Stimulated activated CD8-positive, alpha-beta memory T cell treated with anti-CD3 and anti-CD28 coated beads, Interleukin-12 subunit alpha, Interleukin-12 subunit beta, amount 100 ng/mL, for 24 hours (primary cell): Measurements from ENCODE around the gene BIRC7.
"Not testable (repeated sequence)": the region's sequence is repeated elsewhere in the genome, so short reads cannot be mapped to it uniquely, and the experiment has no call there.

Experiments used
- DNase-seq: peaks from one replicate; pipeline ENCODE4 v3.0.0-alpha.2; 2020; ENCODE audit errors: extremely low read depth

BIRC7 gene

DNA sequence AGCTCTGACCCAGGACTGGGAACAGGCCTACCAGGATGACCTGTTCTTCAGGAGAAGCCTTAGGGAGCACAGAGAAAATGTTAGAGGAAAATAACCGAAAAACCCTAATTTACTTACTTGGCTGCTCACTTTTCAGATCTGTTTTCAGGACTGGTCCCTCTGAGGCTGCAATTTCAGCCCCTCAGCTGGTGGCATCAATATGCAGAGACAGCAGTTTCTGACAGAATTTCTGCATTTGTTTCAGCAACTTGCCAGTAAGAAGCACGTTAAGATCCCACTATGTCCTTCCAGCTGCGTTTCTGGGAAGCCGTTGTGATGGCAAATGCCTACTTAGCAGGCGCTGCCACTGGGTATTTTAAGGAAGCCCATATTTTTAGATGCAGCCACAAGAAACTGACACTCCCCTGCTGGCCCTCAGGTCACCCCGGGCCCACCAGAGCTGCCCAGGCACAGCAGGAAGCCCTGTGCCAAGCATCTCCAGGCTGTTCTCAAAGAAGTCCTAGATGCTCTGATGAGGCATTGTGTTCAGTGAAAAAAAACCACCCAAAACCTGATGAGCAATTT, 27.3 kb upstream of the BIRC7 start:
- DNase-seq: no peak

DNA sequence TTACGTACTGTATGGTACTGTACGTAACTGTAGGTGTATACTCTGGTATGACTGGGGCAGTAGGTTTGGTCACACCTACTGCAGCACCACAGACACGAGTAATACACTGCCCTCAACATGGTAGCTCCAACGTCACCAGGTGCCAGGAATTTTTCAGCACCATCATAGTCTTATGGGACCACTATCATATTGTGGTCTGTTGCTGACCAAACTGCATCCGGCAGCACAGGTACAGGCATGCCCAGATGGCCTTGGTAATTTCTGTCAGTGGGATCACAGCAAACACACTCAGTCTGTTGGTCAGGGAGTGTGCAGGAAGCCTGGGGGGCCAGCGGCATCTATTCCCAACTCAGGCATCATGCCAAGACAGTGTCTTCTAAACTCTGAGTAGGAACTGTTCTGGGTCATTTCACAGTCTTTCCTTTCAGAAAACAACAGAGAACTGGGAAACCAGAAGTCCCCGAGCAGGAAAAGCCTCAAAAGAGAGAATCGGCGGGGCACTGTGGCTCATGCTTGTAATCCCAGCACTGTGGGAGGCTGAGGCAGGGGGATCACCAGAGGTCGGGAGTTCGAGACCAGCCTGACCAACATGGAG, 25.6 kb upstream of the BIRC7 start:
- no peak for DNase-seq

DNA sequence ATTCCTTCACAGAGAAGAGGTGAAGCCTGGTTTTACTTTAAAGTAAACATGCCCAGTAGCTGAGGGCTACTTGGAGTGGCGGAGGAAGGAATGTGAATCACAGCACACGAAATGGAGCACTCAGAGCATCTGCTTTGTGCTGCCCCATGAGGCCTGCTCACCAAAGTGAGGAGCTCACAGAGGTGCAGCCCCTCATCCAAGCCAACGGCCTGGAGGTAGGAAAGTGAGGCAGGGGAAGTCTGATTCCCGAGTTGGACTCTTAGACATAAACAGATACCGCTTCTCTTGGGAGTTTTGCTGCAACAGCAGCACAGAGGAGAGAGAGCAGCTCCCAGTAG, 23.3 kb upstream of the BIRC7 start:
- no peak for DNase-seq

DNA sequence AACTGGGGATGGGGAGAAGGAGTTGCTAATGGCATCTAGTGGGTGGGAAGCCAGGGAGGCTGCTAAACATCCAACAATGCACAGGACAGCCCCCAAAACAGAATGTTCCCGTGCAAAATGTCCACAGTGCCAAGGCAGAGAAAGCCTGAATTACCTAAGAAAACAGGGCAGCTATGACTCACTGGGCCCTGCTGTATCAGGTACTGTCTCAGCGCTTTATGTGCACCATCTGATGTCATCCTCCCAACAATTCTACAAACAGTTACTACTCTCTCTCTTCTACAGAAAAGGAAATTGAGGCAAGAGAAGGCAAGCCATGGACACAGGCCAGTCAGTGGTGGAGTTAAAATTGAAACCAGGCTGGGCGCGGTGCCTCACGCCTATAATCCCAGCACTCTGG, 22.9 kb upstream of the BIRC7 start:
- no peak for DNase-seq

DNA sequence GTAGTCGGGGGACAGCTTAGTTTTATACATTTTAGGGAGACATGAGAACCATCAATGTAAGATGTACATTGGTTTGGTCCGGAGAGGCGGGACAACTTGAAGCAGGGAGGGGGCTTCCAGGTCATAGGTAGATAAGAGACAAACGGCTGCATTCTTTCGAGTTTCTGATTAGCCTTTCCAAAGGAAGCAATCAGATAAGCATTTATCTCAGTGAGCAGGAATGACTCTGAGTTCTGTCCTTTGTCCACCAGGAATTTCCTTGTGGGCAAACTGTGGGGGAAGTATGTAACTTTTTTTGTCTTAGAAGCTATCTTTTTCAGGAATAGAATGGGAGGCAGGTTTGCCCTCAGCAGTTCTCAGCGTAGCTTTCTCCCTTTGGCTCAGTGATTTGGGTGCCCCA, 21.2 kb upstream of the BIRC7 start:
- DNase-seq: no peak

DNA sequence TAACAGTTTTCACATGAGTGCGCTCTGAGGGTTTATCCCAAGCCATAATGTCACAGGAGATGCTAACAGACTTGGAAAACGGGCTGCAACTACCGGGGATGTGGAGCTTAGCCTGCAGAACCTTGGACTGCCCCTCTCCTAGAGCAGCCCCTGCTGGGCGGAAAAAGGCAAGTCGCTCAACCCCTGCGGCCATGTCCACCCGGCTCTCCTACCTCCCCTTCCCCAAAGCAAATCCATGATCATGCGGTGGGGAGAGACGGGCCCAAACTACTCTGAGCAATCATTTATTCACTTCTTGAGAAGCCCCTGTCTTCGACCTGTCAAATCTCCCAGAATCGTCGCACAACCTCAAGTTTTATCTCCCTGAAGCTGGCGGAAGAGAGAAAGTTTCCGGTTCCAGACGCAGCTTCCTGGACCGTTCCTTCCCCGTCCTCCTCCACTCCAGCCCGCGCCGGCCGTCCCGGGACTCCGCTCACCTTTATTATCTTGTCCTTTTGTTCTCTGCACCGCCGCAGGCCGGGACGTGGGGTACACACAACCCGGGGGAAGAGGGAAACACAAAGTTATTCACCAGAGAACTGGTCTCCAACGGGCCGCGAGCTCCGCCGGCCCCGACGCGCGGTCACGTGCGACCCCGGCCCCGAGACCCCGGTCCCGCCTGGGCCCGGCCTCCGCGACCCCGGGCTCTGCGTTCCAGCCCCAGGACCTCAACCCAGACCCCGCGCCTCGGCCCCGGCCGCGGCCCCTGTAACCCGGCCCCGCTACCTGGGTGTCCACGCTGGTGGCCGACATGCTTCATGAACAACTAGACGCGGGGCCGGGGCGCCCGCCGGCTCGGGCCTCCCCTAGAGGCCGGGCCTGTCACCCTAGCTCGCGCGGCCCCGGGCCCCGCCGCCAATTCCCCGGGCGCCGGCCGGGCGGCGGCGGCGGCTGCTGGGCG, 20.3 kb upstream of the BIRC7 start:
- no peak for DNase-seq

DNA sequence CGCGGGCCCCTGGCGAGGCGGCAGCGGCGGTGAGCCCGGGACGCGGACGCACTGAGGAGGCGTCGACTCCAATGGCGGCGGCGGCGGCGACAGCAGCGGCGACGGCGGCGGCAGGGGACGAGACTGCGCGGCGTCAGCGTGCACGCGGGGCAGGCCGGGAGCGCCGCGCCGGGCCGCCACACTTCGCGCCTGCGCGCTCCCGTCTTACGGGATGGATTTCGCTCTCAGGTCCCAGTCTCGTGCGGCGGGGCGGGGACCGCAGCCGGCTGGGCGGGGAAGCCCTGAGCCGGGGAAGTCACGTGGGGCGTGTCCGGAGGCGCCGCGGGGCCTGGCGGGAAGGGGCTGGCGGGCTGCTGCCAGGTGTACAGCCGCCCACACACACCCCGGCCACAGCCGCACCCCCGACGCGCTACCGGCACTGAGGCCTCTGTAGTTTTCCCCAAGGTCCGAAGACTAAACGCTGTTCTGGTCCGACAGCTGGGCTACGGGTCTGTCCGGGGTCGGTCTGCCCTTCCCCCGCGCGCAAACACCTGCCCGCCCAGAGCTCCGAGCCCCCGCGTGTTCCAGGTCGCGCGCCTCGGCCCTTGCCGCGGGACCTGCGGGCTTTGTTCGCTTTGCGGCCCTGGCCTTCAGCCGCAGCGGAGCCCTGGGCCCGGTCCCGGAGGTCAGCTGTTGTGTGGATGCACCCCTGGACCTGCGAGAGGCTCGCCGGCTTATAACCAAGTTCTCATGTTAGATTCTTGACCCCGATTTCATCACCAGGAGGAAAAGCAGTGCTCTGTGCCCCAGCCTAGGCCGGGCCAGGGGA, 19.5 kb upstream of the BIRC7 start, which contains the start of gene YTHDF1:
Gene YTHDF1 (minus strand): TSS at position 91 of the 808 bp plus-strand sequence. CDS start 239 bp downstream, outside the sequence.
- peak; percentile 87 for DNase-seq

DNA sequence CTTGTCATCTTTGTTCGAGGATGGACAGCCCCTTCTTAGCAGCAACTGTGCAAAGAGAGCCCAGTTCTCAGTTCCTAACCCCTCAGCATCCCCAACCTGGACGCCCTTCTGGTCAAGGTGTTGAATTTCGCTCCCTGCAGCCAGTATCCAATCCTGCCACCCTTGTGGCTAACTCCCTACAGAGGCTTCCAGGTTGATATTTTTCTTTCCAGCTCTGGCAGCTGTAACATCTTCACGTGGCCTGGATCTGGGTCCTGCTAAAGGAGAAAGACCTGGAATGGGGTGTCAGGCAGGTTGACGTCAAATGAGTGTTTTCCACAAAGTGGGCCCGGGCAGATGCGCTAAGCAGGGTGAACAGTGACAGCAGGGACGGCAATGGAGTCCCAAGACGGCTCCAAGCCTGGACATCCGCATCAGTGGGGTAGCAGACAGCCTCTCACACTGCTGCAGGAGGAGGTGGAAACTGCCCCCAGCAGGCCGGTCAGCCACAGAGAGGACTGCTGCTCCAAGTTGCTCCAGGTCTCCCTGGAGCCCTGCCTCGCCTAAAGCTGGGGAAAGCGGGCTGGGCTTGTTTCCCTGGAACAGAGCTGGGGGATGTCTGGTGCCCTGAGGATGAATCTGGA, 18.7 kb upstream of the BIRC7 start:
- no peak for DNase-seq

DNA sequence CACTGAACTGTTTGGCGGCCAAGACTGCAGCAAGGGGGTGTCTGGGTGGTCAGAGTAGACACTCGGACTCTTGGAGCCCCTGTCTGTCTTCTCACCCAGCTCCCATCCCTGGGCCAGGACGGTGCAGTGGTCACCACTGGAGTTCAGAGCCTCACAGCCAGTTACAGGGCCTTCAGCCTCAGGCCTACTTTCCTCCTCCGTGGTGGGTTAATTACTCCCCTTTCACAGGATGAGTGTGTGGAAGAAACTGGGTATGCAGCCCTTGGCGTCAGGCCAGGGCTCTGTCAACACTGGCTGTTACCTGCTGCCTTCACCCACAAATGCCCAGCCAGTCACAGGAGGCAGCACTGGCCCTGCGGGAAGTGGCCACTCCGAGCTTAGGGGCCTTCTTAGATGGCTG, 18.0 kb upstream of the BIRC7 start:
- no peak for DNase-seq

DNA sequence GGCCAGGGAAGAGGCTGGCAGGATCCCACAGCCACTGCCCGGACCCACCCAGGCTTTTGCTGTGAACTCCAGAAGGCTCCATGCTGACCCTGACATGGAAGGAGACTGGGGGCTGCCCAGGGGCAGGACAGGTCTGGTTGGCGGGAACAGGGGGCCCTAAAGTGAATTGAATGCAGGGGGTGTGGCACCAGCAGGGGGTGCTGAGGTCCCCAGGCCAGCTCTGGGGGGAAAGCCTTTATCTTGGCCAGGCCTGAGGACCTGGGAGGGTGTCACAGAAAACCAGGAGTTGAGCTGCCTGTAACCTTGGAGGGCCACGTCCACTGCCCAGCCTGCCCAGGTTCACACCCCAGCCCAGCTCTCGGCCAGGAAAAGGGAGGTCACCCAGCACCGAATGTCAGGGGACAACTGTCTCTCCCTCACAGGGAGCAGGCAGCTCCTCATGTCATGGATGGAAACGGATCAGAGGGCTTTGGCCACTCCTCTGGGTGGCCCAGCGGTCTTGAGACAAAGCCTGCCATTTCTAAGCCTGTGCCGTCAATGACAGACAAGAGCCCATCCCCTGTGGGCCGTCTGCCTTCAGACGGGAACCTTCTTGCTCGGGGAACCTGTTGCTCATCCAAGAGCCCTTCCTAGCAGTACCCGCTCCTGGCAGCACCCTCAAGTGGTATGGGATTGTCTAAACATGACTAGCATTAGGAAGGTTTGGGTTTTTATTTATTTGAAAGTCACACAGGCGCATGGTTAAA, 16.8 kb upstream of the BIRC7 start:
- DNase-seq: no peak

DNA sequence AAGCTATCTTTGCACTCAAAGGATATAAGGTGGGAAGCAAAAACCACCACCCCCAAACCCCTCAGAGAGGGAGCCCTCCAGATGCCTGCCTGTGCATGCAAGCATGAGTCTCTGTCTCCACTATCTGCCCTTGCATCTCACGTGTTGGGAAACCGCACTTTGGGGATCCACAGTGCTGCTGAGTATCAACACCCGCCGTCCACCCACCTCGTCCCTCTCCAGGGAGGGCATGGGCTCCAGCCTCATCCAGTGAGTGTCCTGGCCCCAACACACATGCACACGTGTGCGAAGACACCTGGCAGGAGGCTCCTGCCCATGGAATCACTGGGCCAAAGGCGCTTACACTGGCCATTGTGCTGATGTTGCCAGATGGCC, 16.3 kb upstream of the BIRC7 start:
- no peak for DNase-seq

DNA sequence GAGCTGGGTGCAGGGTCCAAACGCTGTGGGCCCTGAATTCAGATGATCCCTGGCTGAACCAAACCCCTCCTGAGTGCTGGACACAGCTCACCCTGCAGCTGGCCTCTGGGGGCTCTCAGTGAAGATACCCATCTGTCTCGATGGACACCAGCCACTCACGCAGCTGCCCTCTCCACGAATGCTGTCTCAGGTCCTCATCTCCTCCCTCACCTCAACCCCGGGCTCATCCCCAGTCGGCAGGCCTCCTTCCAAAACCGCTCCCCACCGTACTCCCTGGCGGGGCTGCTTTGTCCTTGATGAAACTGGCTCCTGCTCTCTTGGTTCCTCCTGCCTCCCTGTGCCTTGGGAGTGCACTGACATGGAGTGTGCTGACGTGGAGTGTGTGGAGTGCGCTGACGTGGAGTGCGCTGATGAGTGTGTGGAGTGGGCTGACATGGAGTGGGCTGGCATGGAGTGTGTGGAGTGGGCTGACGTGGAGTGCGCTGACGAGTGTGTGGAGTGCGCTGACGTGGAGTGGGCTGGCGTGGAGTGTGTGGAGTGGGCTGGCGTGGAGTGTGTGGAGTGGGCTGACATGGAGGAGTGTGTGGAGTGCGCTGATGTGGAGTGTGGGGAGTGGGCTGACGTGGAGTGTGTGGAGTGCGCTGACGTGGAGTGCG, 15.7 kb upstream of the BIRC7 start:
- no peak for DNase-seq

DNA sequence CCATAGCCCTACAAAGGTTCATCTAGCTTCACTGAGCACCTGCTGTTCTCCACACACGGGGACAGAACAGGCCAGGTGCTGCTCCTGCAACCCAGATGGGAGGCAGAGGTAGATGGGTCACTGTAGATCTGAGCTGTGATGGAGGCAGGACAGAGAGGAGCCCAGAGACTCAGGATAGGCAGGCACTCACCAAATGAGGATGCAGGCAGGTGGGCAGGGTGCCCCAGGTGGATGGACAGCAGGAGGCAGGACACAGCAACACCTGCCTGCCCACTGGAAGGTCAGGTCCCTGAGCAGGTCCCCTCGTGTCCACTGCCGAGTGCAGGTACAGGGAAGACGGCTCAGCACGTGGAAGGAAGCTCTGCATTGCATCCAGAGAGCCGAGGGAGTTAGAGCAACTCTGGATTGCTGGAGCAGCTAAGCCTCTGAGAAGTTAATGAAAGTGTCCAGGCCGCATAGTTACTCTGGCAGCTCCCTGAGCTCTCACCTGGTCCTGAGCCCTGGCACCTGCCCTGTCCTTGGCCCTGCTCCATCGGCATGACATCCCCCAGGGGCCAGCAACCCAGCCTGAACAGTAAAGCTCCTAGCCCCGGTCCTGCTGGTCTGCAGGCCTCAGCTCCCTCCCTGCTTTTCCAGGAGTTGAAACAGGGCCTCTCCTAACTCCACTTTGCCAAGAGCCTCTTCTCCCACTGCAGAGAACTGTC, 14.9 kb upstream of the BIRC7 start:
- DNase-seq: no peak

DNA sequence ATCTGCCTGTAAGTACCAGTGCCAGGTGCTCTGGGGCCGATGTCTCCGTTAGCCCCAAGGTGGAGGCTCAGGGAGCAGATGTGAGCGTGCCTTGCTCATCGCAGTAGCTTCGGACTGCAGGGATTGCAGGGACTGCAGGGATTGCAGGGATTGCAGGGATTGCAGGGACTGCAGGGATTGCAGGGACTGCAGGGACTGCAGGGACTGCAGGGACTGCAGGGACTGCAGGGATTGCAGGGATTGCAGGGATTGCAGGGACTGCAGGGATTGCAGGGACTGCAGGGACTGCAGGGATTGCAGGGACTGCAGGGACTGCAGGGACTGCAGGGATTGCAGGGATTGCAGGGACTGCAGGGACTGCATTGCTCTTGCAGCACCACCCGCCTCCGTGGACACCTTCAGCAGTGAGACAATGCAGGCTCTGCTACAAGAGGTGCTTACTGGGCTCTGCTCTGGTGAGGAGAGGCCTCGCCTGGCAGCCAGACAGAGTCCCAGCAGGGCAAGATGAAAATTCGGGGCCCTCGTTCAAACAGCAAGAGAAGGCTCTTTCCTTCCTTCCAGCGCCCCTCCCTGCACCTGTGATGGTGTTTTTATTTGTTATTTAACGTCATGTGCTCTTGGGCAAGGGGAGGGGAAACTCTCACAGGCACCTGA, 14.2 kb upstream of the BIRC7 start:
- not testable (repeated sequence) for DNase-seq

DNA sequence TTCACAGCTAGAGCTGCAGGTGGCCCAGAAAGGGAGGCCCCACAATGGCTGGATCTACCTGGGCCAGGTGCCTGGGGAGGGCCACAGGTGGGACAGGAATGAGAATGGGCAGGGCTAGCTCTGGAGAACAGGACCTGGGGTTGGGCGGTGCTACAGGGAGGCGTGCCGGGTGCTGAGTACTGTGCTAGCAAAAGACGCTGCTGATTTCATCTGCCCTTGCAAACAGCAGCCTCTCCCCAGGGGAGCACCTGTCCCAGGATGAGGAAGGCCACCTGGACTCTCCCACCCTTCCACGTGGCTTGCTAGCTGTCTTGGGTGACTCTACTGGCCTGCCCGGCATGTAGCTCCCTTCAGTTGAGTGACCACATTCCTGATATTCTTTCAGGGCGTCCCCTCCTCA, 13.2 kb upstream of the BIRC7 start:
- no peak for DNase-seq

DNA sequence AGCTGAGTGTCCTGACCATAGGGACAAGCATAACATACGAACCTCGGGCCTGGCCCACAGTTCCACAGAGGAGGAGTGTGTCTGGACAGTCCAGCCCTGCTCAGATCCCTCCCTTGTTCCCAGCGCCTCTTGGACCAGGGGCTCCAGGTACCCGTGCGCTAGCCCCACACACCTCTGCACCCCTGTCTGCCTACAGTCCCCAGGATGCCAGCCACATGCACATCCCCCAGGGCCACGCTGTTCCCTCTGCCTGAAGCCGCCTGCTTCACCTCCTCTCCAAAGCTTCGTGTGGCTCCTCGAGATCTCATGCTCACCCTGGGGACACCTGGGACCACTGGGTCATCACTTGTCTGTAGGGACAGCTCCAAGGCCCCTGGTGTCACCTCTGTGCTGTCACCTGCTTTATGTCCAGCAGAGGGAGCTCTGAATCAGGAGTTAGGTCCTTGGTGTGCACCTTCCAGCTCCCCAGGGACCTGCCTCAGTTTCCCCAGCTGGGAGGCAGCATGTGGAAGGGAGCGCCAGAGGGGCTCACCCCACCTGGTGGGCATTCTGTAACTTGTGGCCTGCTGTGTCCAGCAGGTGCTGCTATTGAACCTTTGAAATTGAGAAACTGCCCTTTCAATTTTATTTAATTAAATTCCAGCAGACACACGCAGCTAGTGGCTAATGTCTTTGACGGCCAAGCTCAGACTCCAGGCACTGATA, 12.4 kb upstream of the BIRC7 start:
- DNase-seq: peak; percentile 16

DNA sequence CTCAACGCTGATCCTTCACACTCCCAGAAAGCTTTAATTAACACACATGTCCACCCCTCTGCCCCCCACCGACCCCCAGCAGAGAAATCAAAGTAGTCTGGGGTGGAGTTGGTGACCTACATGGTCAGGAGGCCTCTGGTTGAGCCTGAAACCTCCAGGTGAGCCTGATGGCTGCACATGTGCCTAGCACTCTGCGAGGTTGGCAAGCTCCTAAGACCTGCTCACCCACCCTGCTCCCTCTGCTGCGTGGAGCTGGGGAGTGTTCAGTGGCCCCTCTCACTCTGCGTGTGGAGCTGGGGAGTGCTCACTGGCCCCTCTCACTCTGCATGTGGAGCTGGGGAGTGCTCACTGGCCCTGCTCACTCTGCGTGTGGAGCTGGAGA, 11.9 kb upstream of the BIRC7 start:
- DNase-seq: no peak

DNA sequence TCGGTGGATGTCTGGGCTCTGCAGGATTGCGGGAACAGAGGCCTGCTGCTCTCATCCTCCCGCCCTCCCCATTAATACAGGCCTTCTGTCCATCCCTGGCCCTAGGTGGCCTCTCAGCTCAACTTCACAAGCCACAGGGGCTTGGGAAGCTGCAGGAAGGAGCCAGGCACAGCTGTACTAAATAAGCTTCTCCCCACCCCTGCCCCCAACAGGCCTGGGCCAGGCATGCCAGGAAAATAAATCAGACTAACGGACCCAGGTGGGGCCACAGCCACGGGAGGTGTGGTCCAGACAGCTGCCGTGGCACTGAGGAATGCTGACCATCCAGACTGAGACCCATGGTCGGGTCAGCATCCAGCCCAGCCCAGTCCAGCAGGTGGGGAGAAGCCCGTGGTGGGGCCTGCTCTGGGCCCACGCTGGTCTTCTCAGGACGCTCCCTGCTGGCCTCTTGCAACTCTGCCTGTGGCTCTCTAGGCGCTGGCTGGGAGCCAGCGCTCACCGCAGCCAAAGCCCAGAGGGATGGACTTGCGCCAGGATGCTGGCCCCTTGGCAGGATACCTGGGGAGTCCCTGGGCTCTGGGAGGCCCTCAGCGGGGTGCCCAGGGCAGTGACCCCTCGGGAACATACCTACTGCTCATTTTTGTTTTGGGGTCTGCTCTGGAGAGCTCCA, 11.2 kb upstream of the BIRC7 start:
- DNase-seq: no peak
